ENCODE measurements around the gene KAZALD1. TPM values are rescaled to one million over a fixed set of nuclear protein-coding genes. Genes with fewer than 3 reads are reported as not detected.

Gene KAZALD1
- polyA plus RNA-seq, 5 donors = 8.4 to 19.8 (median 12.8) TPM

GRCh38 chr10:101092881-101093354, 31.1 kb downstream of the KAZALD1 start:
- DNase-seq = no peak

GRCh38 chr10:101094121-101094879, 32.5 kb downstream of the KAZALD1 start:
- no peak for DNase-seq

- no peak for DNase-seq
Observed at GRCh38 chr10:101095004-101095403, 33.2 kb downstream of the KAZALD1 start.

- peak in 1 of 2 donors; percentile 42 for DNase-seq
Observed at GRCh38 chr10:101095550-101096213, 33.9 kb downstream of the KAZALD1 start.

GRCh38 chr10:101096378-101096777, 34.6 kb downstream of the KAZALD1 start:
- DNase-seq = no peak

GRCh38 chr10:101097881-101098280, 36.1 kb downstream of the KAZALD1 start:
- DNase-seq = no peak

- no peak for DNase-seq
Observed at GRCh38 chr10:101099901-101100300, 38.1 kb downstream of the KAZALD1 start.

- DNase-seq = no peak
Observed at GRCh38 chr10:101101372-101101881, 39.6 kb downstream of the KAZALD1 start.

- no peak for DNase-seq
Observed at GRCh38 chr10:101103430-101103829, 41.6 kb downstream of the KAZALD1 start.

GRCh38 chr10:101106351-101106750, 44.6 kb downstream of the KAZALD1 start:
- DNase-seq = no peak

- DNase-seq = no peak
Observed at GRCh38 chr10:101107771-101108170, 46.0 kb downstream of the KAZALD1 start.

GRCh38 chr10:101110856-101111523, 49.2 kb downstream of the KAZALD1 start:
- no peak for DNase-seq

GRCh38 chr10:101111547-101111946, 49.8 kb downstream of the KAZALD1 start:
- DNase-seq = no peak

- no peak for DNase-seq
Observed at GRCh38 chr10:101112799-101113594, 51.2 kb downstream of the KAZALD1 start.

GRCh38 chr10:101113890-101114403, 52.2 kb downstream of the KAZALD1 start:
- DNase-seq = no peak

GRCh38 chr10:101114646-101115045, 52.9 kb downstream of the KAZALD1 start:
- no peak for DNase-seq

Other genes with a start within 250 kb of the KAZALD1 start
- gene SLF2, start 149.0 kb upstream of the KAZALD1 start, polyA plus RNA-seq (ENCODE audit: insufficient read depth in 1 of 5, insufficient read length in 5 of 5, low replicate concordance in 1 of 5) = 10 to 100 TPM; 47.4 to 70.5 (median 57.0) TPM
- 10 to 100 TPM; 30.7 to 46.3 (median 36.4) TPM for gene SEMA4G, start 92.5 kb upstream of the KAZALD1 start, polyA plus RNA-seq (ENCODE audit: insufficient read depth in 1 of 5, insufficient read length in 5 of 5, low replicate concordance in 1 of 5)
- gene MRPL43, start 74.5 kb upstream of the KAZALD1 start, polyA plus RNA-seq (ENCODE audit: insufficient read depth in 1 of 5, insufficient read length in 5 of 5, low replicate concordance in 1 of 5) = 100 to 1,000 TPM in 2 of 5 donors, 10 to 100 TPM in 3; 72.7 to 128 (median 87.3) TPM
- gene TWNK, start 74.4 kb upstream of the KAZALD1 start, polyA plus RNA-seq (ENCODE audit: insufficient read depth in 1 of 5, insufficient read length in 5 of 5, low replicate concordance in 1 of 5) = 10 to 100 TPM in 3 of 5 donors, 1 to 10 TPM in 2; 7.9 to 12.8 (median 10.0) TPM
- 10 to 100 TPM; 37.4 to 73.9 (median 57.6) TPM for gene LZTS2, start 62.2 kb upstream of the KAZALD1 start, polyA plus RNA-seq (ENCODE audit: insufficient read depth in 1 of 5, insufficient read length in 5 of 5, low replicate concordance in 1 of 5)
- gene PDZD7, start 30.9 kb upstream of the KAZALD1 start, polyA plus RNA-seq (ENCODE audit: insufficient read depth in 1 of 5, insufficient read length in 5 of 5, low replicate concordance in 1 of 5) = under 1 TPM; 0.26 to 0.85 (median 0.69) TPM
- 10 to 100 TPM; 20.7 to 27.6 (median 22.7) TPM for gene SFXN3, start 30.8 kb upstream of the KAZALD1 start, polyA plus RNA-seq (ENCODE audit: insufficient read depth in 1 of 5, insufficient read length in 5 of 5, low replicate concordance in 1 of 5)
- not detected for gene TLX1, start 69.3 kb downstream of the KAZALD1 start, polyA plus RNA-seq (ENCODE audit: insufficient read depth in 1 of 5, insufficient read length in 5 of 5, low replicate concordance in 1 of 5)
- 1 to 10 TPM in 1 of 5 donors, under 1 TPM in 4; 0.16 to 1.5 (median 0.40) TPM for gene LBX1, start 167.5 kb downstream of the KAZALD1 start, polyA plus RNA-seq (ENCODE audit: insufficient read depth in 1 of 5, insufficient read length in 5 of 5, low replicate concordance in 1 of 5)

All from right lung (tissue), 5 donors.